GM18511 (cell line): ENCODE measurements around the gene PROM1.

Experiments
- ATAC-seq: cut with Tn5 transposase; IDR thresholded peaks from one replicate; pipeline ENCODE4 v1.9.1; 2021; ENCODE audit warnings: mild to moderate bottlenecking, moderate library complexity; ENCODE audit not compliant: unreplicated experiment

The PROM1 gene

GRCh38 chr4:16066586-16067128 lies 17.2 kb downstream of the PROM1 start:
- ATAC-seq = no peak

- no peak for ATAC-seq
Observed at GRCh38 chr4:16065066-16065465, 18.8 kb downstream of the PROM1 start.

- no peak for ATAC-seq
Observed at GRCh38 chr4:16062601-16063000, 21.2 kb downstream of the PROM1 start.

GRCh38 chr4:16056681-16057385 lies 27.0 kb downstream of the PROM1 start:
- no peak for ATAC-seq

GRCh38 chr4:16055873-16056272 lies 27.9 kb downstream of the PROM1 start:
- ATAC-seq = no peak

- no peak for ATAC-seq
Observed at GRCh38 chr4:16055471-16055870, 28.4 kb downstream of the PROM1 start.

- no peak for ATAC-seq
Observed at GRCh38 chr4:16052939-16053338, 30.9 kb downstream of the PROM1 start.

GRCh38 chr4:16051980-16052379 lies 31.8 kb downstream of the PROM1 start:
- ATAC-seq = no peak

GRCh38 chr4:16051132-16051531 lies 32.7 kb downstream of the PROM1 start:
- ATAC-seq = no peak

GRCh38 chr4:16050669-16051068 lies 33.2 kb downstream of the PROM1 start:
- ATAC-seq = no peak

GRCh38 chr4:16048619-16049419 lies 35.0 kb downstream of the PROM1 start:
- ATAC-seq = no peak

- ATAC-seq = no peak
Observed at GRCh38 chr4:16045687-16046086, 38.1 kb downstream of the PROM1 start.

GRCh38 chr4:16043642-16044498 lies 40.0 kb downstream of the PROM1 start:
- ATAC-seq = no peak

GRCh38 chr4:16039139-16039538 lies 44.7 kb downstream of the PROM1 start:
- no peak for ATAC-seq

- ATAC-seq = no peak
Observed at GRCh38 chr4:16037901-16038300, 45.9 kb downstream of the PROM1 start.

GRCh38 chr4:16035843-16036242 lies 48.0 kb downstream of the PROM1 start:
- no peak for ATAC-seq

GRCh38 chr4:16034010-16034748 lies 49.6 kb downstream of the PROM1 start:
- ATAC-seq = no peak

- no peak for ATAC-seq
Observed at GRCh38 chr4:16032396-16032770, 51.4 kb downstream of the PROM1 start.

- no peak for ATAC-seq
Observed at GRCh38 chr4:16031546-16032395, 52.1 kb downstream of the PROM1 start.

GRCh38 chr4:16029886-16030285 lies 53.9 kb downstream of the PROM1 start:
- ATAC-seq = no peak
